Calu3 (cell line): ENCODE data around the gene ADGRG4. TPM values are rescaled to one million over a fixed set of nuclear protein-coding genes. Genes with fewer than 3 reads are reported as not detected.

Source experiments
- BruUV-seq: library from RNA; stranded (reverse); fragments of 400-500 nt; replicated peaks from 2 replicates; lab custom pipeline; 2021; lab: Mats Ljungman, UMichigan
- CTCF ChIA-PET: fragments of 300-600 bp; sonication (Branson Sonifier 250); formaldehyde crosslinking; loops from one replicate; lab custom pipeline; 2022; ENCODE audit warnings: antibody characterized with exemption; lab: Charles Lee
- DNase-seq: peaks from one replicate; pipeline ENCODE4 v3.0.0; 2022
- H3K27ac Mint-ChIP-seq: one replicate; pipeline ENCODE4 v1.8.0; 2022; ENCODE audit warnings: mixed read lengths; ENCODE audit not compliant: unreplicated experiment
- H3K27me3 Mint-ChIP-seq: one replicate; pipeline ENCODE4 v1.8.0; 2022; ENCODE audit warnings: mixed read lengths; ENCODE audit not compliant: unreplicated experiment
- H3K36me3 Mint-ChIP-seq: one replicate; pipeline ENCODE4 v1.8.0; 2022; ENCODE audit warnings: mild to moderate bottlenecking, moderate library complexity, mixed read lengths; ENCODE audit not compliant: insufficient read depth, unreplicated experiment
- H3K4me1 Mint-ChIP-seq: one replicate; pipeline ENCODE4 v1.8.0; 2022; ENCODE audit warnings: mild to moderate bottlenecking, low read depth, mixed read lengths; ENCODE audit not compliant: unreplicated experiment
- H3K4me3 Mint-ChIP-seq: one replicate; pipeline ENCODE4 v1.8.0; 2022; ENCODE audit warnings: mild to moderate bottlenecking, low read depth, moderate library complexity, mixed read lengths; ENCODE audit not compliant: unreplicated experiment
- H3K9me3 Mint-ChIP-seq: one replicate; pipeline ENCODE4 v1.8.0; 2022; ENCODE audit warnings: low read depth, mixed read lengths; ENCODE audit not compliant: unreplicated experiment
- CTCF ChIP-seq: fragments of 200-600 bp; IDR thresholded peaks from one replicate; pipeline ENCODE4 v1.8.0; 2022; ENCODE audit warnings: antibody characterized with exemption; ENCODE audit not compliant: unreplicated experiment
- intact Hi-C: fragments of 100-400 bp; cut with micrococcal nuclease; formaldehyde crosslinking; loops from one replicate; pipeline ENCODE4 v1.10.0; 2022; ENCODE audit not compliant: unreplicated experiment
- total RNA-seq: library from RNA; stranded (reverse); gene quantifications from 2 replicates; pipeline ENCODE4 v1.2.3, GENCODE V29; 2022

Gene ADGRG4
- total RNA-seq, 1 experiment from 2014 or later: not detected

DNA sequence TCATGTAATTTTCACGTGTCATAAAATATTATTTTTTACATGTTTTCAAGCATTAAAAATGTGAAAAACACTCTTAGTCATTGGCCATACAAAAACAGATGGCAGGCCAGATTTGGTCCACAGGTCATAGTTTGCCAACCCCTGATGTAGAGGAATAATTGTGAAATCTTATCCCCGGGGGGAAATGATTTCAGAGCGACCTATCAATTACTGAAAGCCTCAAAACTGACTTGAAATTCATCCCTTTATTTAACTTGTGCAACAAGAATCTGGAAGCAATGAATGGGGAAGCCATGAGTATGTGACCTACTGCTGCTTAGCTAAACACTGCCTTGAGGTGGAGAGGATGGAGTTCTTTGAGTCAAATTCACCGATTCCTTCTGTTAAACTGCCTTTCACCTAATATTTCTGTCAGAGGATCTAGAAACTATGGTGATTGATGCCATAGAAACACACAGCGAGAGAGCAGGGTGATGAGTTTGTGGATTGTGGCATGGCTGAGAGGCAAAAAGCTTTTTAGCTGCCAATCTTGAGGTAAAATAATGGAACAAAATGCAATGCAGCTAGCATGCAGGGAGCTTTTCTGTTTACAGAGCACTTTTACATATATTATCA lies 156.6 kb downstream of the ADGRG4 start:
- no peak for DNase-seq
- Mint-ChIP-seq H3K36me3 (no peaks in the 10 kb centered on the region), H3K4me1 (no peaks in the 10 kb centered on the region), H3K4me3 (no peak overlapping the region), H3K27ac (no peak overlapping the region), H3K9me3 (no peaks in the 10 kb centered on the region), H3K27me3 (no peaks in the 10 kb centered on the region)
- no peak for TF ChIP-seq CTCF
- intact Hi-C loops: no loop called here
- BruUV-seq: no TSS peak
- CTCF ChIA-PET: no interaction called here

GRCh38 chrX:136464589-136464988 lies 163.8 kb downstream of the ADGRG4 start:
- H3K4me3 Mint-ChIP-seq: no peak overlapping the region
- TF ChIP-seq CTCF: no peak
- H3K4me1 Mint-ChIP-seq: no peaks in the 10 kb centered on the region

More at GRCh38 chrX:136464589-136464988, 163.8 kb downstream of the ADGRG4 start:
- Mint-ChIP-seq H3K36me3 (no peaks in the 10 kb centered on the region), H3K27me3 (no peaks in the 10 kb centered on the region), H3K27ac (no peak overlapping the region), H3K9me3 (no peaks in the 10 kb centered on the region)
- no peak for DNase-seq
- intact Hi-C loops: no loop called here
- CTCF ChIA-PET: no interaction called here
- no TSS peak for BruUV-seq

Other genes starting within 250 kb of the ADGRG4 start
- 0.54 and 0.73 TPM in 2 replicates for gene FHL1, start 153.4 kb upstream of the ADGRG4 start, total RNA-seq
- 7.9 and 8.0 TPM in 2 replicates for gene MAP7D3, start 49.6 kb upstream of the ADGRG4 start, total RNA-seq
- gene BRS3, start 187.0 kb downstream of the ADGRG4 start, total RNA-seq: not detected in 2 replicates
- gene HTATSF1, start 196.6 kb downstream of the ADGRG4 start, total RNA-seq: 46.0 and 48.7 TPM in 2 replicates
- gene VGLL1, start 231.3 kb downstream of the ADGRG4 start, total RNA-seq: 92.2 and 121 TPM in 2 replicates